MCF 10A (cell line): Measurements from ENCODE around the gene FXYD6. TPM values are rescaled to one million over a fixed set of nuclear protein-coding genes. Genes with fewer than 3 reads are reported as not detected.
"Not testable (repeated sequence)": the region's sequence is repeated elsewhere in the genome, so short reads cannot be mapped to it uniquely, and the experiment has no call there.

Experiments used
- BruUV-seq: library from RNA; stranded (reverse); fragments of 400-500 nt; replicated peaks from 2 replicates; lab custom pipeline; 2021; lab: Mats Ljungman, UMichigan
- CTCF ChIA-PET: fragments of 300-600 bp; sonication (Branson Sonifier 250); formaldehyde crosslinking; extraction: SDS; loops from one replicate; lab custom pipeline; 2021; ENCODE audit warnings: antibody characterized with exemption, inconsistent platforms; lab: Yijun Ruan, JAX
- POLR2A ChIA-PET: fragments of 300-600, 350-650 bp; sonication (Branson Sonifier 250); formaldehyde crosslinking; extraction: SDS; loops from one replicate; lab custom pipeline; 2020; ENCODE audit warnings: antibody characterized with exemption, inconsistent platforms; lab: Yijun Ruan, JAX
- DNase-seq: peaks from one replicate; pipeline ENCODE4 v3.0.0-alpha.2; 2018; ENCODE audit not compliant: unreplicated experiment
- H3K27ac Mint-ChIP-seq: one replicate; pipeline ENCODE4 v1.8.0; 2022; ENCODE audit warnings: mild to moderate bottlenecking, low read depth, mixed read lengths; ENCODE audit not compliant: unreplicated experiment
- H3K27me3 Mint-ChIP-seq: one replicate; pipeline ENCODE4 v1.8.0; 2022; ENCODE audit warnings: mixed read lengths; ENCODE audit not compliant: insufficient read depth, unreplicated experiment
- H3K36me3 Mint-ChIP-seq: one replicate; pipeline ENCODE4 v1.8.0; 2022; ENCODE audit warnings: mild to moderate bottlenecking, moderate library complexity, mixed read lengths; ENCODE audit not compliant: insufficient read depth, unreplicated experiment
- H3K4me1 Mint-ChIP-seq: one replicate; pipeline ENCODE4 v1.8.0; 2022; ENCODE audit warnings: mixed read lengths; ENCODE audit not compliant: insufficient read depth, unreplicated experiment
- H3K4me3 Mint-ChIP-seq: one replicate; pipeline ENCODE4 v1.8.0; 2022; ENCODE audit warnings: mild to moderate bottlenecking, moderate library complexity, mixed read lengths; ENCODE audit not compliant: unreplicated experiment
- H3K9me3 Mint-ChIP-seq: one replicate; pipeline ENCODE4 v1.8.0; 2022; ENCODE audit warnings: mixed read lengths; ENCODE audit not compliant: unreplicated experiment
- CTCF ChIP-seq: fragments of 200-600 bp; IDR thresholded peaks from one replicate; pipeline ENCODE4 v1.8.0; 2022; ENCODE audit warnings: antibody characterized with exemption, mild to moderate bottlenecking; ENCODE audit not compliant: unreplicated experiment
- intact Hi-C: fragments of 100-400 bp; cut with micrococcal nuclease; formaldehyde crosslinking; loops from 2 replicates; pipeline ENCODE4 v1.14.1; 2022
- total RNA-seq: library from RNA; stranded (reverse); gene quantifications from 2 replicates; pipeline ENCODE4 v1.2.3, GENCODE V29; 2022

Gene FXYD6
- total RNA-seq, 1 experiment from 2014 or later = not detected

- Mint-ChIP-seq H3K27me3 (peaks cover 47% of the 10 kb centered on the region), H3K9me3 (no peaks in the 10 kb centered on the region), H3K27ac (no peak overlapping the region), H3K36me3 (no peaks in the 10 kb centered on the region), H3K4me1 (no peaks in the 10 kb centered on the region), H3K4me3 (no peak overlapping the region)
- TF ChIP-seq CTCF = no peak
- DNase-seq = no peak
- POLR2A ChIA-PET = interaction anchor here (0.7 kb wide), 1 partner anchor 11 kb away, joined by 4 read pairs; no protein-coding TSS in a partner anchor
- CTCF ChIA-PET = no interaction called here
- BruUV-seq = no TSS peak
- intact Hi-C loops = no loop called here
These were observed 9.9 kb downstream of the FXYD6 start for GRCh38 chr11:117866526-117866925.

GRCh38 chr11:117865546-117865945, 10.9 kb downstream of the FXYD6 start:
- intact Hi-C loops = not testable (repeated sequence)

GRCh38 chr11:117863383-117863782, 13.1 kb downstream of the FXYD6 start:
- CTCF ChIA-PET = interaction anchor here (0.6 to 2.2 kb wide), 4 partner anchors 21 to 215 kb away, joined by 3 to 9 read pairs (median 3); no protein-coding TSS in a partner anchor
- peaks cover 53% of the 10 kb centered on the region for H3K27me3 Mint-ChIP-seq
- no peaks in the 10 kb centered on the region for H3K9me3 Mint-ChIP-seq
- H3K4me3 Mint-ChIP-seq = no peak overlapping the region
- H3K4me1 Mint-ChIP-seq = no peaks in the 10 kb centered on the region
- TF ChIP-seq CTCF = no peak
- intact Hi-C loops = no loop called here
- no peaks in the 10 kb centered on the region for H3K36me3 Mint-ChIP-seq
- no peak overlapping the region for H3K27ac Mint-ChIP-seq
- POLR2A ChIA-PET = interaction anchor here (0.6 kb wide), 1 partner anchor 9 kb away, joined by 3 read pairs; no protein-coding TSS in a partner anchor
- DNase-seq = no peak
- no TSS peak for BruUV-seq

More at GRCh38 chr11:117865546-117865945, 10.9 kb downstream of the FXYD6 start:
- H3K27ac Mint-ChIP-seq, DNase-seq, H3K4me3 Mint-ChIP-seq, BruUV-seq, H3K4me1 Mint-ChIP-seq, H3K9me3 Mint-ChIP-seq, POLR2A ChIA-PET, H3K36me3 Mint-ChIP-seq: not testable (repeated sequence)
- CTCF ChIA-PET = interaction anchor here (0.6 to 2.2 kb wide), 2 partner anchors 17 to 81 kb away, joined by 3 to 9 read pairs; no protein-coding TSS in a partner anchor
- peaks cover 55% of the 10 kb centered on the region for H3K27me3 Mint-ChIP-seq

- CTCF ChIA-PET = interaction anchor here (0.6 to 1.0 kb wide), 3 partner anchors 44 to 215 kb away, joined by 3 to 4 read pairs (median 3); no protein-coding TSS in a partner anchor
- TF ChIP-seq CTCF = no peak
- no peaks in the 10 kb centered on the region for H3K36me3 Mint-ChIP-seq
- H3K4me1 Mint-ChIP-seq = no peaks in the 10 kb centered on the region
- DNase-seq = no peak
- intact Hi-C loops = no loop called here
- no TSS peak for BruUV-seq
- no peaks in the 10 kb centered on the region for H3K9me3 Mint-ChIP-seq
- no peak overlapping the region for H3K27ac Mint-ChIP-seq
- H3K27me3 Mint-ChIP-seq = peaks cover 47% of the 10 kb centered on the region
- POLR2A ChIA-PET = interaction anchor here (0.6 kb wide), 1 partner anchor 8 kb away, joined by 3 read pairs; no protein-coding TSS in a partner anchor
- no peak overlapping the region for H3K4me3 Mint-ChIP-seq
These were observed 13.7 kb downstream of the FXYD6 start for GRCh38 chr11:117862753-117863152.
